Right lobe of liver (tissue), 6 donors: ENCODE measurements around the gene LDB1. TPM values are rescaled to one million over a fixed set of nuclear protein-coding genes. Genes with fewer than 3 reads are reported as not detected.

Experiments
- ATAC-seq, 4 donors: fragments of 200-7000 bp; cut with Tn5 transposase; one replicate each; pipeline ENCODE4 v1.9.1; 2020; ENCODE audit warnings: mild to moderate bottlenecking in 4 of 4, moderate library complexity in 4 of 4
- DNase-seq, 3 donors: peaks; one replicate each; pipeline ENCODE4 v3.0.0-alpha.2; 2020
- H3K27ac ChIP-seq, 3 donors: fragments of 200-600 bp; one replicate each; pipeline ENCODE4 v1.8.0; 2022
- H3K27me3 ChIP-seq, 2 donors: fragments of 200-600 bp; one replicate each; pipeline ENCODE4 v1.8.0; 2022
- H3K36me3 ChIP-seq, 4 donors: fragments of 200-600 bp; sonication (generic) in 1 of 4; one replicate each; pipeline versions ENCODE4 v1.5.1 to v1.8.0; 2017 to 2022; ENCODE audit warnings: control low read depth in 1 of 4
- H3K4me1 ChIP-seq, 4 donors: fragments of 200-600 bp; sonication (generic) in 1 of 4; one replicate each; pipeline versions ENCODE4 v1.5.1 to v1.8.0; 2017 to 2022; ENCODE audit warnings: control low read depth in 1 of 4
- H3K4me3 ChIP-seq, 3 donors: fragments of 200-600 bp; one replicate each; pipeline ENCODE4 v1.8.0; 2022
- H3K9me3 ChIP-seq, 4 donors: fragments of 200-600 bp; sonication (generic) in 1 of 4; one replicate each; pipeline versions ENCODE4 v1.5.1 to v1.8.0; 2017 to 2022; ENCODE audit warnings: control low read depth in 1 of 4
- POLR2A ChIP-seq: fragments of 450-650 bp; IDR thresholded peaks from one replicate; pipeline ENCODE4 v1.6.1; 2017; ENCODE audit warnings: antibody characterized with exemption, mild to moderate bottlenecking
- WGBS: methylation state at CpG from one replicate; pipeline ENCODE4 v1.1.6; 2018; ENCODE audit warnings: low coverage, low lambda C conversion rate; ENCODE audit not compliant: insufficient coverage; ENCODE audit errors: missing lambda C conversion rate; 5-methylcytosine and 5-hydroxymethylcytosine counted together
- intact Hi-C, 2 donors: fragments of 100-400 bp; cut with DNase I; formaldehyde crosslinking; loops; one replicate each; pipeline versions ENCODE4 v1.11.2 to v1.14.1; 2022
- total RNA-seq, 6 experiments: library from RNA; depleted of rRNA in 2 of 6; stranded (reverse); fragments of >200 nt in 2 of 6; fragmentation: NEBNext Ultra II Directional in 3 of 6; extraction: Animal tissue kit (Norgen Biotek cat#: 25700) in 3 of 6; gene quantifications; one replicate each; pipeline versions ENCODE4 v1.1.0 to v1.2.4, GENCODE V29; 2016 to 2023
- TF ChIP-seq, protein P1 (sequence below), 4 donors: fragments of 200-600 bp in 3 of 4; fragments of 450-650 bp in 1 of 4; IDR thresholded peaks; one replicate each; pipeline versions ENCODE4 v1.5.1 to v1.8.0; 2016 to 2022; ENCODE audit warnings: antibody characterized with exemption in 4 of 4, mild to moderate bottlenecking in 2 of 4
- donor health status: DM: no; HTN: yes; CAD: no.
- donor health status: DM: no; HTN: no; CAD: no.
- donor health status: DM: no; HTN: no; CAD: no.
- donor health status: DM: no; HTN: yes; CAD: no.
- donor health status: DM: no; HTN: yes; CAD: no.

The LDB1 gene
- total RNA-seq, 6 experiments from 2014 or later = 11.2 to 14.7 (median 13.0) TPM

- no peak overlapping the region for H3K27ac ChIP-seq
- ATAC-seq = no peak
- peaks cover 0 to 18% (median 4%) of the 10 kb centered on the region in 4 donors for H3K4me1 ChIP-seq
- no peaks in the 10 kb centered on the region for H3K27me3 ChIP-seq
- TF ChIP-seq POLR2A = no peak
- TF ChIP-seq, protein P1, sequence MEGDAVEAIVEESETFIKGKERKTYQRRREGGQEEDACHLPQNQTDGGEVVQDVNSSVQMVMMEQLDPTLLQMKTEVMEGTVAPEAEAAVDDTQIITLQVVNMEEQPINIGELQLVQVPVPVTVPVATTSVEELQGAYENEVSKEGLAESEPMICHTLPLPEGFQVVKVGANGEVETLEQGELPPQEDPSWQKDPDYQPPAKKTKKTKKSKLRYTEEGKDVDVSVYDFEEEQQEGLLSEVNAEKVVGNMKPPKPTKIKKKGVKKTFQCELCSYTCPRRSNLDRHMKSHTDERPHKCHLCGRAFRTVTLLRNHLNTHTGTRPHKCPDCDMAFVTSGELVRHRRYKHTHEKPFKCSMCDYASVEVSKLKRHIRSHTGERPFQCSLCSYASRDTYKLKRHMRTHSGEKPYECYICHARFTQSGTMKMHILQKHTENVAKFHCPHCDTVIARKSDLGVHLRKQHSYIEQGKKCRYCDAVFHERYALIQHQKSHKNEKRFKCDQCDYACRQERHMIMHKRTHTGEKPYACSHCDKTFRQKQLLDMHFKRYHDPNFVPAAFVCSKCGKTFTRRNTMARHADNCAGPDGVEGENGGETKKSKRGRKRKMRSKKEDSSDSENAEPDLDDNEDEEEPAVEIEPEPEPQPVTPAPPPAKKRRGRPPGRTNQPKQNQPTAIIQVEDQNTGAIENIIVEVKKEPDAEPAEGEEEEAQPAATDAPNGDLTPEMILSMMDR (IDR thresholded peaks at IDR 0.05) = no peak
- H3K36me3 ChIP-seq = no peaks in the 10 kb centered on the region
- no peak overlapping the region for H3K4me3 ChIP-seq
- peak in 1 of 3 donors; percentile 14 for DNase-seq
- intact Hi-C loops = no loop called here
- H3K9me3 ChIP-seq = no peaks in the 10 kb centered on the region
These were observed 51.1 kb downstream of the LDB1 start for GRCh38 chr10:102069071-102069470.

DNA sequence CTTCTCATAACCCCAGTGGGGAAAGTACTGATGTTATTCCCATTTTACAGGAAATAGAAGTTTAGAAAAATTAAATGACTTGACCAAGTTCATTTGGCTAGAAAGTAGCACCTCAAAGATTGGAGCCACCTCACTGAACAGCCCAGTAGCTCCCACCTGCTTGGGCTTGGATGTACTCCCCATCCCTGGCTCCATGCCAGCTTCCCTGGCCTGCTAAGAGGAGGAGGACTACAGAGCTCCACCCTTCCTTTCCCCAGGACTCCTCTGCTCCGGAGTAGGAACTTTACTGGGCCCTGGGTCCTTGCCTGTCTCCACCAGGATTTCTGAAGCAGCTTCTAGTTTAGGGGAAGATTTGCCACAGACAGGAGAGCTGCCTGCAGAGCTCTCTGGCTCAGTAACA, 52.0 kb downstream of the LDB1 start:
- WGBS = 71% methylated on average over 1 of the region's 1 CpG
- Histone ChIP-seq H3K27me3 (no peaks in the 10 kb centered on the region), H3K27ac (no peak overlapping the region), H3K9me3 (no peaks in the 10 kb centered on the region), H3K36me3 (no peaks in the 10 kb centered on the region), H3K4me1 (peaks cover 0 to 18% (median 4%) of the 10 kb centered on the region in 4 donors), H3K4me3 (no peak overlapping the region)
- intact Hi-C loops = no loop called here
- DNase-seq = peak in 2 of 3 donors; percentile 49 to 51
- ATAC-seq = no peak
- TF ChIP-seq, protein P1 (IDR thresholded peaks at IDR 0.05) = no peak
- TF ChIP-seq POLR2A = no peak

- 93% methylated on average over 5 of the region's 18 CpGs for WGBS
- ATAC-seq (no peak), DNase-seq (peak in 1 of 3 donors; percentile 45)
- no peak overlapping the region for H3K4me3 ChIP-seq
- TF ChIP-seq, protein P1 (IDR thresholded peaks at IDR 0.05) = no peak
- no peak for TF ChIP-seq POLR2A
- H3K27me3 ChIP-seq = no peaks in the 10 kb centered on the region
- no peaks in the 10 kb centered on the region for H3K9me3 ChIP-seq
- H3K27ac ChIP-seq = no peak overlapping the region
- intact Hi-C loops = no loop called here
- H3K36me3 ChIP-seq = no peaks in the 10 kb centered on the region
- H3K4me1 ChIP-seq = peaks cover 0 to 18% (median 4%) of the 10 kb centered on the region in 4 donors
These were observed 52.9 kb downstream of the LDB1 start for GRCh38 chr10:102067091-102067916.

GRCh38 chr10:102066399-102067088, 53.6 kb downstream of the LDB1 start:
- Histone ChIP-seq H3K27me3 (no peaks in the 10 kb centered on the region), H3K36me3 (no peaks in the 10 kb centered on the region), H3K4me3 (peak overlapping the region; percentile 94 to 100 (median 95)), H3K4me1 (peaks cover 0 to 18% (median 4%) of the 10 kb centered on the region in 4 donors), H3K9me3 (no peaks in the 10 kb centered on the region), H3K27ac (peak overlapping the region in 1 of 3 donors; percentile 86)
- no peak for TF ChIP-seq POLR2A
- TF ChIP-seq, protein P1 (IDR thresholded peaks at IDR 0.05) = no peak
- intact Hi-C loops = no loop called here
- 80% methylated on average over 2 of the region's 16 CpGs for WGBS
- ATAC-seq (no peak), DNase-seq (peak in 1 of 3 donors; percentile 46)
